HCT116 (cell line): Measurements from ENCODE around the gene SLC16A13. TPM values are rescaled to one million over a fixed set of nuclear protein-coding genes. Genes with fewer than 3 reads are reported as not detected.
A peak's percentile ranks its signal among the peaks of the same experiment; 100 is the strongest.

ENCODE experiments used
- CBX3 ChIP-seq: IDR thresholded peaks from 2 replicates; pipeline ENCODE4 v1.6.1; 2012; ENCODE audit warnings: low read depth
- CTCF ChIP-seq, 3 experiments: fragments of 200-600 bp in 1 of 3; sonication (generic) in 1 of 3; IDR thresholded peaks in 2 of 3; conservative IDR thresholded peaks in 1 of 3; 2 replicates each; pipeline ENCODE4 v1.5.1; 2012 to 2017; ENCODE audit warnings: low read depth in 2 of 3, low read length in 2 of 3, antibody characterized with exemption in 1 of 3, borderline replicate concordance in 1 of 3, control low read depth in 1 of 3, mild to moderate bottlenecking in 1 of 3, mixed read lengths in 1 of 3, mixed run types in 1 of 3, moderate library complexity in 1 of 3; ENCODE audit not compliant: insufficient read depth in 1 of 3
- EZH2phosphoT487 ChIP-seq: fragments of 200-600 bp; IDR thresholded peaks from 2 replicates; pipeline ENCODE4 v1.6.1; 2018; ENCODE audit warnings: antibody characterized with exemption, borderline replicate concordance
- FOSL1 ChIP-seq: IDR thresholded peaks from 2 replicates; pipeline ENCODE4 v1.6.1; 2012; ENCODE audit warnings: low read depth
- JUND ChIP-seq: IDR thresholded peaks from 2 replicates; pipeline ENCODE4 v1.6.1; 2012
- MAX ChIP-seq: IDR thresholded peaks from 2 replicates; pipeline ENCODE4 v1.6.1; 2012
- POLR2AphosphoS5 ChIP-seq: IDR thresholded peaks from 2 replicates; pipeline ENCODE4 v1.6.1; 2011; ENCODE audit warnings: mild to moderate bottlenecking, low read depth, low read length, moderate library complexity
- RAD21 ChIP-seq: IDR thresholded peaks from 2 replicates; pipeline ENCODE4 v1.6.1; 2012; ENCODE audit warnings: low read depth, mild to moderate bottlenecking
- SP1 ChIP-seq: IDR thresholded peaks from 2 replicates; pipeline ENCODE4 v1.6.1; 2012; ENCODE audit warnings: low read depth
- TCF7L2 ChIP-seq: IDR thresholded peaks from 2 replicates; pipeline ENCODE4 v1.7.0; 2011; ENCODE audit warnings: borderline replicate concordance, inconsistent platforms; ENCODE audit not compliant: insufficient read depth, insufficient read length; ENCODE audit errors: extremely low read depth
- ZBTB33 ChIP-seq: IDR thresholded peaks from 2 replicates; pipeline ENCODE4 v1.6.1; 2011; ENCODE audit warnings: mild to moderate bottlenecking, low read length, moderate library complexity; ENCODE audit not compliant: insufficient replicate concordance; ENCODE audit errors: extremely low read depth
- ZFX ChIP-seq: fragments of 450-650 bp; IDR thresholded peaks from 2 replicates; pipeline ENCODE4 v1.6.1; 2017
- total RNA-seq: library from RNA; stranded (reverse); gene quantifications from one replicate; pipeline ENCODE4 v1.2.1, GENCODE V29; 2021; ENCODE audit not compliant: unreplicated experiment

The SLC16A13 gene
- total RNA-seq, 1 experiment from 2014 or later, result 6.8 TPM

- TF ChIP-seq MAX (peak; percentile 71; the same call in 1 of the 2 replicates), CTCF (IDR thresholded peaks at IDR 0.05 in 2 of 3, conservative IDR thresholded peaks at IDR 0.05 in 1 of 3; ENCODE audit: borderline replicate concordance in 1 of 3, insufficient read depth in 1 of 3, low read depth in 2 of 3, low read length in 2 of 3) (peak in 2 of 3 experiments; percentile 52 to 56; a peak in 4 of 6 replicates), SP1 (peak; percentile 68), CBX3 (no peak), JUND (no peak), ZBTB33 (no peak), ZFX (peak; percentile 27; the same call in 1 of the 2 replicates), POLR2AphosphoS5 (peak; percentile 88), TCF7L2 (peak; percentile 8), FOSL1 (no peak), EZH2phosphoT487 (no peak), RAD21 (no peak)
These were observed 21.4 kb upstream of the SLC16A13 start (continued) for GRCh38 chr17:7014261-7014994.
